GM21528 (cell line): ENCODE measurements around the gene KRT26.

Experiments used
- ATAC-seq: cut with Tn5 transposase; IDR thresholded peaks from one replicate; pipeline ENCODE4 v1.9.1; 2021; ENCODE audit warnings: mild to moderate bottlenecking, moderate library complexity; ENCODE audit not compliant: unreplicated experiment, low FRiP score

Gene KRT26

GRCh38 chr17:40734018-40734417, 38.0 kb downstream of the KRT26 start:
- ATAC-seq = no peak

DNA sequence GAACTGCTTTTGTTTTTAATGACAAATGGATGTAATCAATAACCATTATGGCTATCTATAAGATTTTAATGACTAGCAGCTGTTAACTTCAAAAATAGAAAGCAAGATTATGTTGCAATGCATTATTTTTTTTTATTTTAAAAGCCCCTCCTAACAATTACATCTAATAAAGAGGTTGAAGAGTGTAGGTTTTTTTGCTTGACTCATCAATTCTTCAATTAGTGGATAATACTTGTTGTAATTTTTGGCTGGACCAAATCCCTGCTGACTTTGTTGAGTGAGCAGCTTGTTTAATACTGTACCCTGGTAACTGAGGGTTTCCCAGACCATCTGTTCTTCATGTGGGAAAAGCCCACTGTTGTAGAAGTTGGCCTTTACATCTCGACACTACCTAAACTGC, 41.0 kb downstream of the KRT26 start:
- ATAC-seq = no peak

GRCh38 chr17:40727447-40728231, 44.4 kb downstream of the KRT26 start:
- ATAC-seq = no peak

GRCh38 chr17:40726919-40727318, 45.1 kb downstream of the KRT26 start:
- ATAC-seq = no peak

- no peak for ATAC-seq
Measured at GRCh38 chr17:40724656-40725055, 47.3 kb downstream of the KRT26 start.

GRCh38 chr17:40722241-40722640, 49.8 kb downstream of the KRT26 start:
- ATAC-seq = no peak

GRCh38 chr17:40720899-40721298, 51.1 kb downstream of the KRT26 start:
- no peak for ATAC-seq

GRCh38 chr17:40718930-40719329, 53.1 kb downstream of the KRT26 start:
- ATAC-seq = no peak

DNA sequence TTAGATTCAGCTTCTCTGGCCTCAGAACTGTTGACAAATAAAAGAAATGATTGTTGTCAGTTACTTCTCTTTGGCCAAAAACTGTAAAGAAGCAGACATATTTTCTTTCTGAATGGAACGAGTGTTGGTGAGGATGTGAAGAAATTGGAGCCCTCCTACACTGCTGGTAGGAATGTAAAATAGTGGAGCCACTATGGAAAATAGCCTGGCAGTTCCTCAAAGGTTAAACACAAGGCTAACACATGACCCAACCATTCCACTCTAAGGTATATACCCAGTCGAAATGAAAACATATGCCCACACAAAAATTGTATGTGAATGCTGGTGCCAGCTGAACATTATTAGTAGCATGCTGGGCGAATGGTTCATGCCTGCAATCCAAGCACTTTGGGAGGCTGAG, 54.2 kb downstream of the KRT26 start:
- ATAC-seq = no peak
